Measurements from ENCODE around the gene FMNL2. TPM values are rescaled to one million over a fixed set of nuclear protein-coding genes. Genes with fewer than 3 reads are reported as not detected.

Gene FMNL2
- total and polyA plus RNA-seq, 4 donors, result 81.1 to 173 (median 146) TPM

DNA sequence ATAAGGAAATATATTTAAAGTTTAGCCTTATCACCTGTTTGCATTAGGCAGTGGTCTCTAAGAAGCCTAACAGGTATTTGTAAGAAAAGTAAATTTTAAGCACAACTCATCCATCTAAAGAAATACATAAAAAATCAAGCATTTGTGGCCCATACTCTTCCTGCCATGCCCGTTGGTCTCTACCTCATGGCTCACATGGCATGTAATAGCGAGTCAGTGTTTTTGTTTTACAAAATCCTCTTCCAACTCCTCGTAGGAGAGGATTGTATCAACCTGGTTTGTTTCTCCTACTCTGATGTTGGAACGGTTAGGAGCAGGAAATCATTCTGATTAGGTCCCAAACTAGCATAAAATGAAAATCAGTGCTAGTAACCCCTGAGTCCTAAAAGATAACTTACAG lies 91.8 kb downstream of the FMNL2 start:
- H3K4me3 ChIP-seq (ENCODE audit: low read depth, low read length), result no peak overlapping the region
- H3K27me3 ChIP-seq (ENCODE audit: control insufficient read depth, insufficient read depth, low read length), result no peaks in the 10 kb centered on the region
- H3K27ac ChIP-seq (ENCODE audit: low read depth, low read length), result no peak overlapping the region
- H3K36me3 ChIP-seq (ENCODE audit: control insufficient read depth, insufficient read depth, low read length), result no peaks in the 10 kb centered on the region
- DNase-seq (ENCODE audit: low read depth in 4 of 6, low spot score in 6 of 6), result no peak
- 100% methylated on average over 1 of the region's 4 CpGs for WGBS (ENCODE audit: insufficient coverage)
- H3K4me1 ChIP-seq (ENCODE audit: control insufficient read depth, insufficient read depth, low read length), result peaks cover 11% of the 10 kb centered on the region
- H3K9me3 ChIP-seq (ENCODE audit: control insufficient read depth, insufficient read depth, low read length), result no peaks in the 10 kb centered on the region

DNA sequence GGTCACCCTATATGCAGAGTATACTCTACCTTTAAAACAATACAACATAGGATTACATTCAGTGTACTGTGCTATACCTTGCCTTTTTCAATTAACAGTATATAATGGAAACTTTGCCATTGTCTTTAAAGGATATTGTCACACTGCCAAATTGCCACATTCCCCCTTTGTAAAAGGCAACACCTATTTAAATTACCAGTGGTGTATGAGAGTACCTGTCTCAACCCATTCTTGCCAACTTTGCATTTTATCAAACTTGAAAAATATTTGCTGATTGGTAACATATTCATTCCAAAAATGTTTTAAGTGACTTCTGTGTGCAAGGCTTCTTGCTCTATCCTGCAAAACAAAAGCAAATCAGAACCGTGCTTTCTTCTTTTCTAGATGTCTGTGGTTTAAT lies 92.9 kb downstream of the FMNL2 start:
- WGBS (ENCODE audit: insufficient coverage), result no CpG with 5 or more reads among the region's 1 CpG
- H3K9me3 ChIP-seq (ENCODE audit: control insufficient read depth, insufficient read depth, low read length), result no peaks in the 10 kb centered on the region
- no peak for DNase-seq (ENCODE audit: low read depth in 4 of 6, low spot score in 6 of 6)
- H3K27me3 ChIP-seq (ENCODE audit: control insufficient read depth, insufficient read depth, low read length), result no peaks in the 10 kb centered on the region
- H3K36me3 ChIP-seq (ENCODE audit: control insufficient read depth, insufficient read depth, low read length), result no peaks in the 10 kb centered on the region
- H3K27ac ChIP-seq (ENCODE audit: low read depth, low read length), result no peak overlapping the region
- no peak overlapping the region for H3K4me3 ChIP-seq (ENCODE audit: low read depth, low read length)
- peaks cover 13% of the 10 kb centered on the region for H3K4me1 ChIP-seq (ENCODE audit: control insufficient read depth, insufficient read depth, low read length)

DNA sequence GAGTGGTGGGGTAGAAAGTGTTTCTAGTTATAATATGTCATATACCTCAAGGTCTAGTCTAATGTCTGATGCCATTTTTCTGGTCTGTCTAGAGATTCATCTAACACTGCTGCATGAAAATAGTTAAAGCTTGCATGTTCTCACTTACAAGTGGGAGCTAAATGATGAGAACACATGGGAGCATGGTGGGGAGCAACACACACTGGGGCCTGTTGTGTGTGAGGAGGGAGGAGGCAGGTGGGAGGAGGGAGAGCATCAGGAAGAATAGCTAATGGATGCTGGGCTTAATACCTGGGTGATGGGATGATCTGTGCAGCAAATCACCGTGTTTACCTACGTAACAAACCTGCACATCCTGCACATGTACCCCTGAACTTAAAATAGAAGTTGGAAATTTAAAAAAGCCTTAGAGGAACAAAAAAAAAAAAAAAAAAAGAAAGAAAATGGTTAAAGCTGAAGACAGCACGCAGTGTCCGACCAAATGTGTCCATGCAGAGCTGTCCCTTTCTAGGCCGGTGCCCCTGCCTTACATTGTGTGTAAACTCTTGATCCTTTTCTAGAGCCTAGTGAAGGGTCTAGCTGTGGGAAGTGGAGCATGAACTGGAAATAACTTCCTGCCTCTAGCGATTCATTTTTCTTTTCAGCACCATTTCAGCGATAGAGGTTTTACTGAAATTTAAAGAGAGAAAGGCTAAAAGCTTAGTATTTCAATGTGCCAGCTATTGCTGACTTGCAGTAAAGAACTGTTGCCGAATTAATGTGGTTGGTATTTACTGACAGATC lies 94.0 kb downstream of the FMNL2 start:
- no peak overlapping the region for H3K4me3 ChIP-seq (ENCODE audit: low read depth, low read length)
- H3K4me1 ChIP-seq (ENCODE audit: control insufficient read depth, insufficient read depth, low read length), result peaks cover 13% of the 10 kb centered on the region
- no peaks in the 10 kb centered on the region for H3K36me3 ChIP-seq (ENCODE audit: control insufficient read depth, insufficient read depth, low read length)
- WGBS (ENCODE audit: insufficient coverage), result no CpG with 5 or more reads among the region's 8 CpGs
- DNase-seq (ENCODE audit: low read depth in 4 of 6, low spot score in 6 of 6), result peak in 2 of 6 donors; percentile 28 to 61
- H3K9me3 ChIP-seq (ENCODE audit: control insufficient read depth, insufficient read depth, low read length), result no peaks in the 10 kb centered on the region
- H3K27me3 ChIP-seq (ENCODE audit: control insufficient read depth, insufficient read depth, low read length), result no peaks in the 10 kb centered on the region
- H3K27ac ChIP-seq (ENCODE audit: low read depth, low read length), result peak overlapping the region; percentile 29

GRCh38 chr2:152430876-152431275 lies 95.9 kb downstream of the FMNL2 start:
- peaks cover 19% of the 10 kb centered on the region for H3K4me1 ChIP-seq (ENCODE audit: control insufficient read depth, insufficient read depth, low read length)
- no peak overlapping the region for H3K4me3 ChIP-seq (ENCODE audit: low read depth, low read length)
- H3K27me3 ChIP-seq (ENCODE audit: control insufficient read depth, insufficient read depth, low read length), result no peaks in the 10 kb centered on the region
- no peak overlapping the region for H3K27ac ChIP-seq (ENCODE audit: low read depth, low read length)
- no CpG with 5 or more reads among the region's 1 CpG for WGBS (ENCODE audit: insufficient coverage)
- no peak for DNase-seq (ENCODE audit: low read depth in 4 of 6, low spot score in 6 of 6)
- no peaks in the 10 kb centered on the region for H3K36me3 ChIP-seq (ENCODE audit: control insufficient read depth, insufficient read depth, low read length)
- no peaks in the 10 kb centered on the region for H3K9me3 ChIP-seq (ENCODE audit: control insufficient read depth, insufficient read depth, low read length)

DNA sequence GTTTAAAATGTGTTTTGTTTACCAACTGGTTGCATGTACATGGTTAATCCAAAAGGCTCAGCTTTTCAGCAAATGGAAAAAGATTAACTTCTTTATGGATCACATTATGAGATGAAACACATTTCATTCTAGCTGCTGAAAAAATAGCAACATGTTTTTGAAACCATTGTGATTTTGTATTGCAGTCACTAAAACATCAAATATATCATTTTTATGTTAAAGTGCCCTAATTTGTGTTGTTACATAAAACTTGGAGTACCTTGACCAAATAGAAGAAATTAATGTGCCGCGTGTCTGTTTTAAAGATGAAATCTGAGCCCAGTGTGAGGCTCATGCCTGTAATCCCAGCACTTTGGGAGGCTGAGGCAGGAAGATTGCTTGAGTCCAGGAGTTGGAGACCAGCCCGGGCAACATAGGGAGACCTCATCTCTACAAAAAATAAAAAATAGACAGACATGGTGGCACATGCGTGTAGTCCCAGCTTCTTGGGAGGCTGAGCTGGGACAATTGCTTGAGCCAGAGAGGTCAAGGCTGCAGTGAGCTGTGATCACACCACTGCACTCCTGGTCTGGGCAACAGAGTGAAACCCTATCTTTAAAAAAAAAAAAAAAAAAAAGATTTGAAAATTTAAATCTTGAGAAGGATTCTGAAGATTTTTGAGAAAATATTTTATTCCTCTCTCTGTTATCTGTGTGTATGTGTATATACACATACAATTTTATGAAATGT lies 96.6 kb downstream of the FMNL2 start:
- peaks cover 16% of the 10 kb centered on the region for H3K4me1 ChIP-seq (ENCODE audit: control insufficient read depth, insufficient read depth, low read length)
- no peaks in the 10 kb centered on the region for H3K36me3 ChIP-seq (ENCODE audit: control insufficient read depth, insufficient read depth, low read length)
- WGBS (ENCODE audit: insufficient coverage), result no CpG with 5 or more reads among the region's 4 CpGs
- no peak overlapping the region for H3K4me3 ChIP-seq (ENCODE audit: low read depth, low read length)
- no peak overlapping the region for H3K27ac ChIP-seq (ENCODE audit: low read depth, low read length)
- DNase-seq (ENCODE audit: low read depth in 4 of 6, low spot score in 6 of 6), result no peak
- H3K27me3 ChIP-seq (ENCODE audit: control insufficient read depth, insufficient read depth, low read length), result no peaks in the 10 kb centered on the region
- no peaks in the 10 kb centered on the region for H3K9me3 ChIP-seq (ENCODE audit: control insufficient read depth, insufficient read depth, low read length)

GRCh38 chr2:152432206-152432653 lies 97.3 kb downstream of the FMNL2 start:
- Histone ChIP-seq H3K4me3 (ENCODE audit: low read depth, low read length) (no peak overlapping the region), H3K27me3 (ENCODE audit: control insufficient read depth, insufficient read depth, low read length) (no peaks in the 10 kb centered on the region), H3K9me3 (ENCODE audit: control insufficient read depth, insufficient read depth, low read length) (no peaks in the 10 kb centered on the region), H3K4me1 (ENCODE audit: control insufficient read depth, insufficient read depth, low read length) (peaks cover 16% of the 10 kb centered on the region), H3K36me3 (ENCODE audit: control insufficient read depth, insufficient read depth, low read length) (no peaks in the 10 kb centered on the region), H3K27ac (ENCODE audit: low read depth, low read length) (peak overlapping the region; percentile 53)
- WGBS (ENCODE audit: insufficient coverage), result 80% methylated on average over 1 of the region's 3 CpGs
- peak in 1 of 6 donors; percentile 48 for DNase-seq (ENCODE audit: low read depth in 4 of 6, low spot score in 6 of 6)

GRCh38 chr2:152432765-152433164 lies 97.8 kb downstream of the FMNL2 start:
- no peak overlapping the region for H3K4me3 ChIP-seq (ENCODE audit: low read depth, low read length)
- no peaks in the 10 kb centered on the region for H3K27me3 ChIP-seq (ENCODE audit: control insufficient read depth, insufficient read depth, low read length)
- peak overlapping the region; percentile 67 for H3K27ac ChIP-seq (ENCODE audit: low read depth, low read length)
- no peaks in the 10 kb centered on the region for H3K36me3 ChIP-seq (ENCODE audit: control insufficient read depth, insufficient read depth, low read length)
- no peak for DNase-seq (ENCODE audit: low read depth in 4 of 6, low spot score in 6 of 6)
- 89% methylated on average over 1 of the region's 4 CpGs for WGBS (ENCODE audit: insufficient coverage)
- H3K9me3 ChIP-seq (ENCODE audit: control insufficient read depth, insufficient read depth, low read length), result no peaks in the 10 kb centered on the region
- H3K4me1 ChIP-seq (ENCODE audit: control insufficient read depth, insufficient read depth, low read length), result peaks cover 16% of the 10 kb centered on the region

- Histone ChIP-seq H3K27me3 (ENCODE audit: control insufficient read depth, insufficient read depth, low read length) (no peaks in the 10 kb centered on the region), H3K36me3 (ENCODE audit: control insufficient read depth, insufficient read depth, low read length) (no peaks in the 10 kb centered on the region), H3K9me3 (ENCODE audit: control insufficient read depth, insufficient read depth, low read length) (no peaks in the 10 kb centered on the region), H3K27ac (ENCODE audit: low read depth, low read length) (peak overlapping the region; percentile 67), H3K4me1 (ENCODE audit: control insufficient read depth, insufficient read depth, low read length) (peaks cover 16% of the 10 kb centered on the region), H3K4me3 (ENCODE audit: low read depth, low read length) (no peak overlapping the region)
- no CpG with 5 or more reads among the region's 1 CpG for WGBS (ENCODE audit: insufficient coverage)
- DNase-seq (ENCODE audit: low read depth in 4 of 6, low spot score in 6 of 6), result no peak
Observed at GRCh38 chr2:152433289-152433688, 98.3 kb downstream of the FMNL2 start.

- Histone ChIP-seq H3K27me3 (ENCODE audit: control insufficient read depth, insufficient read depth, low read length) (no peaks in the 10 kb centered on the region), H3K9me3 (ENCODE audit: control insufficient read depth, insufficient read depth, low read length) (no peaks in the 10 kb centered on the region), H3K4me3 (ENCODE audit: low read depth, low read length) (no peak overlapping the region), H3K27ac (ENCODE audit: low read depth, low read length) (peak overlapping the region; percentile 67), H3K36me3 (ENCODE audit: control insufficient read depth, insufficient read depth, low read length) (no peaks in the 10 kb centered on the region), H3K4me1 (ENCODE audit: control insufficient read depth, insufficient read depth, low read length) (peaks cover 16% of the 10 kb centered on the region)
- DNase-seq (ENCODE audit: low read depth in 4 of 6, low spot score in 6 of 6), result no peak
- WGBS (ENCODE audit: insufficient coverage), result no CpG with 5 or more reads among the region's 2 CpGs
Observed at GRCh38 chr2:152433791-152434190, 98.8 kb downstream of the FMNL2 start.

All from spinal cord (tissue), 10 donors.